HepG2 (cell line): ENCODE data around the gene HEPN1. TPM values are rescaled to one million over a fixed set of nuclear protein-coding genes. Genes with fewer than 3 reads are reported as not detected.

Experiments used
- ATAC-seq: fragments of 200-7000 bp; cut with Tn5 transposase; 3 replicates; pipeline ENCODE4 v1.9.1; 2020; ENCODE audit warnings: mild to moderate bottlenecking, moderate library complexity
- BruUV-seq: library from RNA; stranded (reverse); fragments of 400-500 nt; replicated peaks from 2 replicates; lab custom pipeline; 2021; lab: Mats Ljungman, UMichigan
- CTCF ChIA-PET: fragments of 300-600 bp; formaldehyde crosslinking; extraction: SDS; loops from one replicate; lab custom pipeline; 2021; ENCODE audit warnings: low total read pairs, inconsistent platforms, low intra/inter-chr PET ratio; lab: Yijun Ruan, JAX
- POLR2A ChIA-PET: fragments of 350-600 bp; sonication (Branson Sonifier 250); formaldehyde crosslinking; loops from one replicate; lab custom pipeline; 2020; ENCODE audit warnings: antibody characterized with exemption, inconsistent platforms; lab: Yijun Ruan, JAX
- DNase-seq: peaks from one replicate; pipeline ENCODE4 v3.0.0-alpha.2; 2015; ENCODE audit warnings: low spot score
- FAIRE-seq: peaks from 3 replicates; lab custom pipeline; 2011; peaks lifted over from hg19 to GRCh38; lab: Jason Lieb, UNC
- H2AFZ ChIP-seq: one replicate; pipeline ENCODE4 v1.6.1; 2011; ENCODE audit warnings: low read length, inconsistent platforms
- H3K27ac ChIP-seq: fragments of 300-600 bp; 3 replicates; pipeline ENCODE4 v1.8.0; 2011; ENCODE audit warnings: mixed run types, mild to moderate bottlenecking, mixed read lengths, low read length, inconsistent platforms; ENCODE audit not compliant: insufficient read depth; ENCODE audit errors: extremely low read length
- H3K27me3 ChIP-seq, 2 experiments: fragments of 200-600 bp in 1 of 2; 2 replicates in 1 of 2; 3 replicates in 1 of 2; pipeline versions ENCODE4 v1.6.0 to v1.8.0; 2011; ENCODE audit warnings: low read length in 2 of 2, mild to moderate bottlenecking in 2 of 2, moderate library complexity in 2 of 2, inconsistent platforms in 1 of 2; ENCODE audit not compliant: insufficient read depth in 2 of 2, control insufficient read depth in 1 of 2
- H3K36me3 ChIP-seq, 2 experiments: fragments of 200-600 bp in 1 of 2; replicated peaks in 1 of 2; 2 replicates in 1 of 2; 3 replicates in 1 of 2; pipeline versions ENCODE4 v1.5.1 to v1.8.0; 2011; ENCODE audit warnings: low read length in 2 of 2, inconsistent platforms in 1 of 2; ENCODE audit not compliant: insufficient read depth in 2 of 2, control insufficient read depth in 1 of 2
- H3K4me1 ChIP-seq: 2 replicates; pipeline ENCODE4 v1.5.1; 2012; ENCODE audit warnings: low read length, inconsistent platforms; ENCODE audit not compliant: insufficient read depth
- H3K4me2 ChIP-seq: 2 replicates; pipeline ENCODE4 v1.6.0; 2011; ENCODE audit warnings: low read depth, low read length, inconsistent platforms
- H3K4me3 ChIP-seq, 3 experiments: fragments of 200-600 bp in 1 of 3; sonication (generic), shearing (Covaris generic) in 1 of 3; replicated peaks in 1 of 3; 2 replicates each; pipeline ENCODE4 v1.5.1; 2011 to 2016; ENCODE audit warnings: low read length in 3 of 3, inconsistent platforms in 2 of 3, low read depth in 2 of 3, mild to moderate bottlenecking in 2 of 3, control low read depth in 1 of 3, mixed read lengths in 1 of 3; ENCODE audit not compliant: insufficient read depth in 1 of 3
- H3K79me2 ChIP-seq: one replicate; pipeline ENCODE4 v1.6.1; 2011; ENCODE audit warnings: low read length, inconsistent platforms; ENCODE audit not compliant: insufficient read depth
- H3K9ac ChIP-seq: 2 replicates; pipeline ENCODE4 v1.6.0; 2011; ENCODE audit warnings: mild to moderate bottlenecking, low read depth, low read length, inconsistent platforms; ENCODE audit not compliant: insufficient read depth
- H3K9me3 ChIP-seq: 2 replicates; pipeline ENCODE4 v1.5.1; 2012; ENCODE audit warnings: mild to moderate bottlenecking, low read length
- H4K20me1 ChIP-seq: 2 replicates; pipeline ENCODE4 v1.6.0; 2011; ENCODE audit warnings: inconsistent platforms, mild to moderate bottlenecking, low read length, moderate library complexity; ENCODE audit not compliant: insufficient read depth
- AGO1 ChIP-seq: fragments of 200-400 bp; formaldehyde crosslinking; IDR thresholded peaks from 2 replicates; pipeline ENCODE4 v1.6.1; 2017; ENCODE audit warnings: mild to moderate bottlenecking, low read depth, low read length, moderate library complexity; ENCODE audit not compliant: poor library complexity, severe bottlenecking
- BCL6 ChIP-seq: IDR thresholded peaks from 2 replicates; pipeline ENCODE4 v1.6.1; 2016; ENCODE audit warnings: missing genetic modification reagents, missing compliant biosample characterization
- MAF1 ChIP-seq: sonication (generic); formaldehyde crosslinking; IDR thresholded peaks from 2 replicates; pipeline ENCODE4 v1.5.0; 2020; ENCODE audit warnings: missing genetic modification reagents, borderline replicate concordance
- NFATC3 ChIP-seq: sonication (generic); formaldehyde crosslinking; IDR thresholded peaks from 2 replicates; pipeline ENCODE4 v1.5.1; 2020; ENCODE audit warnings: mild to moderate bottlenecking, missing genetic modification reagents
- NFE2L2 ChIP-seq: fragments of 150-350 bp; IDR thresholded peaks from 2 replicates; pipeline ENCODE4 v1.6.1; 2014; ENCODE audit warnings: low read length
- NFKBIZ ChIP-seq: IDR thresholded peaks from 2 replicates; pipeline ENCODE4 v1.6.1; 2018; ENCODE audit warnings: missing genetic modification reagents, missing compliant biosample characterization
- NKX3-1 ChIP-seq: sonication (generic); formaldehyde crosslinking; IDR thresholded peaks from 2 replicates; pipeline ENCODE4 v1.5.0; 2020; ENCODE audit warnings: missing genetic modification reagents
- PHB2 ChIP-seq: fragments of 450-650 bp; IDR thresholded peaks from 2 replicates; pipeline ENCODE4 v1.6.1; 2018; ENCODE audit not compliant: partially characterized antibody
- PHF5A ChIP-seq: IDR thresholded peaks from one replicate; pipeline ENCODE4 v1.6.1; 2018; ENCODE audit warnings: low read depth, missing genetic modification reagents; ENCODE audit not compliant: unreplicated experiment
- RAD51 ChIP-seq: fragments of 450-650 bp; IDR thresholded peaks from 2 replicates; pipeline ENCODE4 v1.6.1; 2016; ENCODE audit warnings: borderline replicate concordance
- TFAP4 ChIP-seq: sonication (generic); IDR thresholded peaks from 2 replicates; pipeline ENCODE4 v1.6.1; 2016; ENCODE audit warnings: low read depth, borderline replicate concordance
- WGBS: methylation state at CpG from one replicate; pipeline ENCODE4 v1.1.6; 2017; ENCODE audit warnings: low lambda C conversion rate; 5-methylcytosine and 5-hydroxymethylcytosine counted together
- in situ Hi-C: cut with HindIII; loops from 2 replicates; pipeline ENCODE4 v1.10.0; 2017; ENCODE audit warnings: low pct_unique_long_range_greater_than_20kb; ENCODE audit not compliant: extremely low pct_ligation_motif_present
- intact Hi-C: fragments of 100-400 bp; cut with micrococcal nuclease; formaldehyde crosslinking; loops from one replicate; pipeline ENCODE4 v1.10.0; 2022; ENCODE audit not compliant: unreplicated experiment
- polyA plus RNA-seq, 8 experiments: library from polyadenylated mRNA; depleted of rRNA in 3 of 8; stranded (reverse) in 7 of 8; unstranded in 1 of 8; fragments of >200 nt; fragmentation: Illumina TruSeq in 4 of 8; extraction: Trizol in 4 of 8; gene quantifications; 2 replicates each; pipeline versions ENCODE4 v1.2.1 to v1.2.3, GENCODE V29; 2011 to 2016; ENCODE audit warnings: low read depth in 4 of 8, missing spikeins in 1 of 8, mixed read lengths in 1 of 8; ENCODE audit not compliant: insufficient read depth in 1 of 8
- total RNA-seq, 5 experiments: library from RNA; depleted of rRNA; stranded (reverse); fragments of >200 nt; fragmentation: Illumina TruSeq; extraction: Trizol; gene quantifications; 2 replicates each; pipeline ENCODE4 v1.2.3, GENCODE V29; 2016; ENCODE audit warnings: low read depth in 1 of 5

The HEPN1 gene
- total and polyA plus RNA-seq, 2 of the 13 experiments (the other 11 are each of a cell fraction or from before 2014, with no cell fraction given), result not detected

DNA sequence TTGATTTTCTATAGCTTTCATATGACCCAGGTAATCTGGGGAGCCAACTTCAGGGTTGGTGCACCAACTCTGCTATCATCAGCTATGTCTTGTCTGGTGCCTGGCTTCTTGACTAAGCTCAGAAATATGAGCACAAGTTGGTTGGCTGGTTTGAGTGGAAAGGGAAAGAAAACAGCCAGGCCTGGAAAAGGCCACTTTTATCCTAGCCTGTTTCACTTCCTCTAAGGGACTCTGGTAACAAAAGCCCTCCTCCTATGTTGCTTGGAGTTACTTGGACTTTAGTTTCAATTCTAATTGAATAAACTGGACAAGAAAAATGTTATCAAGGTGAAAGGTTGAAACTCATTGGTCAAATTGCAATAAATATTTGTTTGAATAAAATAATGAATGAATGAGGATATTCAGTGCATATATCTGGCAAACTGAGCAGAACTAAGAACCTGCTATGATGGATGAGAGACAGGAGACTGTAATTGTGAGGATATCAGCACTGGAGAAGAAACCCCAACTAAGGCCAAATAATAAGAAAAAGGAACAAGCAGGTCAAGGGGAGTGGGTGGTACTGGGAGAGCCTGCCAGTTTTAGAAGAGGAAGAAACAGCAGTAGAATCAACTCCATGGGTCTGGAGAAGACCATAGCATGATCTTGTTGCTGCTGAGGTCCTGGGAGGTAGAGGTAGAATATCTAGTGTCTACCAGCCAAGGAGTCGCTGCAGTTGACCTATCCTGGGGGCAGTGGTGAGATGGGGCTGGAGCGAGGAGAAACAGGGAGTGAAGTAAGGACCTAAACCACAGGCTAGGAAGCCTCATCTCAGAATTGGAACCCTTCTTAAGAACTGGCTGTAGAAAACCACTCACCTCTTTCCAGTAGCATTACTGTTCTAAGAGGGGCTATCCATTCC lies 29.6 kb upstream of the HEPN1 start:
- Histone ChIP-seq H3K36me3 (no peaks in the 10 kb centered on the region), H3K9me3 (no peaks in the 10 kb centered on the region), H3K4me3 (no peak overlapping the region), H3K79me2 (no peaks in the 10 kb centered on the region), H3K27me3 (peaks cover 0 to 51% of the 10 kb centered on the region in 2 experiments; a peak in 4 of 5 replicates), H4K20me1 (no peaks in the 10 kb centered on the region), H3K4me1 (peaks cover 18% of the 10 kb centered on the region), H3K9ac (no peak overlapping the region), H3K4me2 (no peak overlapping the region), H2AFZ (no peak overlapping the region), H3K27ac (no peak overlapping the region)
- WGBS, result 0% methylated on average over 1 of the region's 2 CpGs
- no peak for DNase-seq
- BruUV-seq, result no TSS peak
- FAIRE-seq, result no peak
- intact Hi-C loops (no loop called here), in situ Hi-C loops (no loop called here)
- TF ChIP-seq PHF5A (no peak), BCL6 (CRISPR knock-in tag) (no peak), NFE2L2 (no peak), PHB2 (no peak), MAF1 (CRISPR knock-in tag) (no peak)
- ATAC-seq, result no peak
- ChIA-PET CTCF (no interaction called here), POLR2A (no interaction called here)

DNA sequence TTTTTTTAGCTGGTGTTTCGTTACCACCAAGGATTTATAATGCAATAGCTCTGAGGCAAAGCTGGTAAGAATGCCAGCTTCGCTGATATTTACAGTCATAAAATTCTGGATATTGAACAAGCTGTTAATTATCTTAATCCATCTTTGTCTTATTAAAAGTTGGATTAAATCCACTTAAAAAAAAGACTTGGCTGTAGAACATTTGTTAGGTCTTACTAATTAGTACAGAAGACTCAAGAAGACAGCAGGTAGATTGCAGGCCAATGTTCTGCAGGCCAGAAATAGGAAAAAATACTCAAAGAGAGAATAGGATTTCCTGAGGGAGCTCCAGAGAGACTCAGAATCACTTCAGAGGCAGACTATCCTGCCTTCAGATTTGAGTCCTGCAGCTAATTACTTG lies 28.9 kb upstream of the HEPN1 start:
- WGBS, result 15% methylated on average over 2 of the region's 2 CpGs
- Histone ChIP-seq H4K20me1 (no peaks in the 10 kb centered on the region), H2AFZ (no peak overlapping the region), H3K79me2 (no peaks in the 10 kb centered on the region), H3K27ac (no peak overlapping the region), H3K4me3 (no peak overlapping the region), H3K36me3 (no peaks in the 10 kb centered on the region), H3K4me2 (no peak overlapping the region), H3K27me3 (peaks cover 0 to 56% of the 10 kb centered on the region in 2 experiments; a peak in 4 of 5 replicates), H3K4me1 (peaks cover 18% of the 10 kb centered on the region), H3K9ac (no peak overlapping the region), H3K9me3 (no peaks in the 10 kb centered on the region)
- no peak for FAIRE-seq
- TF ChIP-seq NFATC3 (CRISPR knock-in tag) (no peak), NFKBIZ (CRISPR knock-in tag) (no peak), TFAP4 (no peak), NKX3-1 (CRISPR knock-in tag) (no peak), RAD51 (no peak), AGO1 (no peak)
- ChIA-PET CTCF (no interaction called here), POLR2A (no interaction called here)
- intact Hi-C loops (no loop called here), in situ Hi-C loops (no loop called here)
- BruUV-seq, result no TSS peak
- DNase-seq, result no peak
- no peak for ATAC-seq
